ENCODE data around the gene FANCC. TPM values are rescaled to one million over a fixed set of nuclear protein-coding genes. Genes with fewer than 3 reads are reported as not detected.

The FANCC gene
- total RNA-seq, 1 experiment from 2014 or later, result 14.5 TPM

- DNase-seq, result no peak
- CTCF ChIA-PET, result interaction anchor here (0.6 kb wide), 1 partner anchor 28 kb away, joined by 3 read pairs; no protein-coding TSS in a partner anchor
- TF ChIP-seq, protein P1, sequence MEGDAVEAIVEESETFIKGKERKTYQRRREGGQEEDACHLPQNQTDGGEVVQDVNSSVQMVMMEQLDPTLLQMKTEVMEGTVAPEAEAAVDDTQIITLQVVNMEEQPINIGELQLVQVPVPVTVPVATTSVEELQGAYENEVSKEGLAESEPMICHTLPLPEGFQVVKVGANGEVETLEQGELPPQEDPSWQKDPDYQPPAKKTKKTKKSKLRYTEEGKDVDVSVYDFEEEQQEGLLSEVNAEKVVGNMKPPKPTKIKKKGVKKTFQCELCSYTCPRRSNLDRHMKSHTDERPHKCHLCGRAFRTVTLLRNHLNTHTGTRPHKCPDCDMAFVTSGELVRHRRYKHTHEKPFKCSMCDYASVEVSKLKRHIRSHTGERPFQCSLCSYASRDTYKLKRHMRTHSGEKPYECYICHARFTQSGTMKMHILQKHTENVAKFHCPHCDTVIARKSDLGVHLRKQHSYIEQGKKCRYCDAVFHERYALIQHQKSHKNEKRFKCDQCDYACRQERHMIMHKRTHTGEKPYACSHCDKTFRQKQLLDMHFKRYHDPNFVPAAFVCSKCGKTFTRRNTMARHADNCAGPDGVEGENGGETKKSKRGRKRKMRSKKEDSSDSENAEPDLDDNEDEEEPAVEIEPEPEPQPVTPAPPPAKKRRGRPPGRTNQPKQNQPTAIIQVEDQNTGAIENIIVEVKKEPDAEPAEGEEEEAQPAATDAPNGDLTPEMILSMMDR (IDR thresholded peaks at IDR 0.05; ENCODE audit: unreplicated experiment), result no peak
- H3K36me3 Mint-ChIP-seq (ENCODE audit: insufficient read depth, unreplicated experiment), result peaks cover 88% of the 10 kb centered on the region
- peaks cover 34% of the 10 kb centered on the region for H3K4me1 Mint-ChIP-seq (ENCODE audit: low read depth, unreplicated experiment)
- H3K27ac Mint-ChIP-seq (ENCODE audit: unreplicated experiment), result peak overlapping the region; percentile 72
- BruUV-seq (replicated peaks), result no TSS peak
- no peaks in the 10 kb centered on the region for H3K27me3 Mint-ChIP-seq (ENCODE audit: unreplicated experiment)
- peak overlapping the region; percentile 75 for H3K4me3 Mint-ChIP-seq (ENCODE audit: low read depth, unreplicated experiment)
- no peaks in the 10 kb centered on the region for H3K9me3 Mint-ChIP-seq (ENCODE audit: low read depth, unreplicated experiment)
- intact Hi-C loops (cut with micrococcal nuclease; ENCODE audit: unreplicated experiment), result no loop called here
Measured at GRCh38 chr9:95053611-95054570, 263.6 kb downstream of the FANCC start.

DNA sequence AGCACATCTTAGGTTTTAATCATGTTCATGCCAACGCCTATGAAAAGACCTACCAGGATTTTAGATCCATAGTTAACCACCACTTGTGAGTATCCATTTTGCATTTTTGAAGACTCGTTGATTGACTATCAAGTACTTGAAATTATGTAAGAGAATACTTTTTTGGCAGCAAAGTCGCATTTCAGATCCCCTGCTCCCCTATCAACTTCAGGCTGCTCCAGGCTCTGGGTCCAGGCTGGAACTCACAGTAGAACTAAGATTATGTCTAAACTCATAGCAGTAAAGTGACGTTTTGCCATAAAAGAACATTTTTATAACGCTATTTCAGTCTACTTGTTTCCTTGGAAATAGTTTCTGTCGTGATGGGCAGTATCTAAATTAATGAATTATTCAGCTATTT is 267.7 kb downstream of the FANCC start:
- CTCF ChIA-PET, result no interaction called here
- H3K4me1 Mint-ChIP-seq (ENCODE audit: low read depth, unreplicated experiment), result peaks cover 4% of the 10 kb centered on the region
- TF ChIP-seq, protein P1 (IDR thresholded peaks at IDR 0.05; ENCODE audit: unreplicated experiment), result no peak
- H3K27ac Mint-ChIP-seq (ENCODE audit: unreplicated experiment), result peak overlapping the region; percentile 91
- H3K27me3 Mint-ChIP-seq (ENCODE audit: unreplicated experiment), result no peaks in the 10 kb centered on the region
- no peak for DNase-seq
- no peaks in the 10 kb centered on the region for H3K9me3 Mint-ChIP-seq (ENCODE audit: low read depth, unreplicated experiment)
- intact Hi-C loops (cut with micrococcal nuclease; ENCODE audit: unreplicated experiment), result loop anchor here (5.0 kb wide), 2 partner anchors 127 to 267 kb away; no protein-coding TSS in a partner anchor
- BruUV-seq (replicated peaks), result no TSS peak
- H3K36me3 Mint-ChIP-seq (ENCODE audit: insufficient read depth, unreplicated experiment), result peaks cover 88% of the 10 kb centered on the region
- H3K4me3 Mint-ChIP-seq (ENCODE audit: low read depth, unreplicated experiment), result peak overlapping the region; percentile 75

Small RNA genes lying within 50 kb of the gene (microRNA-seq; reads per million reads assigned to microRNA genes)
- 41,712 reads per million, percentile 98 among the genes with 10 or more reads in this experiment for gene MIR23B
- not detected for gene MIR24-1
- 5,520 reads per million, percentile 93 among the genes with 10 or more reads in this experiment for gene MIR27B
- gene MIR3074, result not detected
- gene MIR6081, result not detected

Other genes with a start within 250 kb of the FANCC start
- gene PTCH1, start 199.3 kb upstream of the FANCC start, total RNA-seq (2022), result 7.6 and 9.5 TPM in 2 replicates